ENCODE measurements around the gene PFDN2.
A peak's percentile ranks its signal among the peaks of the same experiment; 100 is the strongest.

PFDN2 gene

GRCh38 chr1:161096530-161096929, 21.3 kb downstream of the PFDN2 start:
- peaks cover 25 to 29% of the 10 kb centered on the region in 2 experiments for H3K4me1 ChIP-seq (ENCODE audit: control insufficient read depth in 1 of 2, insufficient read depth in 1 of 2, low read depth in 1 of 2, low read length in 1 of 2)

GRCh38 chr1:161096015-161096414, 21.8 kb downstream of the PFDN2 start:
- no peaks in the 10 kb centered on the region for H3K36me3 ChIP-seq
- H3K27ac ChIP-seq: no peak overlapping the region
- no peak for TF ChIP-seq CTCF (IDR thresholded peaks at IDR 0.05)
- H3K9me3 ChIP-seq: no peaks in the 10 kb centered on the region
- H3K4me1 ChIP-seq (ENCODE audit: control insufficient read depth in 1 of 2, insufficient read depth in 1 of 2, low read depth in 1 of 2, low read length in 1 of 2): peaks cover 25 to 29% of the 10 kb centered on the region in 2 experiments
- peaks cover 11% of the 10 kb centered on the region for H3K27me3 ChIP-seq
- no peak overlapping the region for H3K4me3 ChIP-seq (ENCODE audit: low read depth in 1 of 2, low read length in 1 of 2)

More at GRCh38 chr1:161096530-161096929, 21.3 kb downstream of the PFDN2 start:
- Histone ChIP-seq H3K36me3 (peaks cover 4% of the 10 kb centered on the region), H3K27ac (peak overlapping the region; percentile 62), H3K27me3 (peaks cover 11% of the 10 kb centered on the region), H3K4me3 (ENCODE audit: low read depth in 1 of 2, low read length in 1 of 2) (no peak overlapping the region), H3K9me3 (no peaks in the 10 kb centered on the region)
- no peak for TF ChIP-seq CTCF (IDR thresholded peaks at IDR 0.05)

GRCh38 chr1:161095230-161095629, 22.6 kb downstream of the PFDN2 start:
- Histone ChIP-seq H3K4me1 (ENCODE audit: control insufficient read depth in 1 of 2, insufficient read depth in 1 of 2, low read depth in 1 of 2, low read length in 1 of 2) (peaks cover 25 to 29% of the 10 kb centered on the region in 2 experiments), H3K9me3 (no peaks in the 10 kb centered on the region), H3K4me3 (ENCODE audit: low read depth in 1 of 2, low read length in 1 of 2) (no peak overlapping the region), H3K27me3 (peaks cover 11% of the 10 kb centered on the region), H3K36me3 (no peaks in the 10 kb centered on the region), H3K27ac (no peak overlapping the region)
- no peak for TF ChIP-seq CTCF (IDR thresholded peaks at IDR 0.05)

- peaks cover 25 to 29% of the 10 kb centered on the region in 2 experiments for H3K4me1 ChIP-seq (ENCODE audit: control insufficient read depth in 1 of 2, insufficient read depth in 1 of 2, low read depth in 1 of 2, low read length in 1 of 2)
These were observed 23.4 kb downstream of the PFDN2 start for GRCh38 chr1:161094481-161094880.

GRCh38 chr1:161092621-161093028, 25.2 kb downstream of the PFDN2 start:
- Histone ChIP-seq H3K27ac (no peak overlapping the region), H3K9me3 (no peaks in the 10 kb centered on the region), H3K36me3 (no peaks in the 10 kb centered on the region), H3K27me3 (no peaks in the 10 kb centered on the region), H3K4me1 (ENCODE audit: control insufficient read depth in 1 of 2, insufficient read depth in 1 of 2, low read depth in 1 of 2, low read length in 1 of 2) (peaks cover 13 to 15% of the 10 kb centered on the region in 2 experiments), H3K4me3 (ENCODE audit: low read depth in 1 of 2, low read length in 1 of 2) (no peak overlapping the region)
- no peak for TF ChIP-seq CTCF (IDR thresholded peaks at IDR 0.05)

More at GRCh38 chr1:161094481-161094880, 23.4 kb downstream of the PFDN2 start:
- no peak for TF ChIP-seq CTCF (IDR thresholded peaks at IDR 0.05)
- peaks cover 11% of the 10 kb centered on the region for H3K27me3 ChIP-seq
- no peaks in the 10 kb centered on the region for H3K9me3 ChIP-seq
- no peak overlapping the region for H3K27ac ChIP-seq
- H3K36me3 ChIP-seq: no peaks in the 10 kb centered on the region
- H3K4me3 ChIP-seq (ENCODE audit: low read depth in 1 of 2, low read length in 1 of 2): no peak overlapping the region
